ENCODE results near the gene RAPGEF4.

DNA sequence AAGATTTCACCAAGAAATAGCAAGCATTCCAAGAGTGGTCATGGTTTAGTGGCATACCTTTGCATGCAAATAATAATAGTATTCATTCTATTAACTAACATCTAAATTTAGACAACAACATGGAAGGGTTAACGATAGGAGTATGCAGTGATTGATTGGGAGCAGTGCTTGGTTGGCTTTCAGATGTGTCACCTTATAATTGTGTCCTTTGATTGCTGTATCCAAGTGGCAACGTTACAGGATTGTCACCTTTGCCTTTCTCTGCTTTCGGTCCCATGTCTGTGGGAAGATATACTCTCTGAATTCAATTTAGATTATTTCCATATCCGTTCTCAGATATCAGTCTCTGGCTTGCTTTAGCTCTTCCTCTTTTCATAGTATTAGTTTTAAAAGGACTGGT is 187.2 kb downstream of the RAPGEF4 start:
- TF ChIP-seq, protein P1, sequence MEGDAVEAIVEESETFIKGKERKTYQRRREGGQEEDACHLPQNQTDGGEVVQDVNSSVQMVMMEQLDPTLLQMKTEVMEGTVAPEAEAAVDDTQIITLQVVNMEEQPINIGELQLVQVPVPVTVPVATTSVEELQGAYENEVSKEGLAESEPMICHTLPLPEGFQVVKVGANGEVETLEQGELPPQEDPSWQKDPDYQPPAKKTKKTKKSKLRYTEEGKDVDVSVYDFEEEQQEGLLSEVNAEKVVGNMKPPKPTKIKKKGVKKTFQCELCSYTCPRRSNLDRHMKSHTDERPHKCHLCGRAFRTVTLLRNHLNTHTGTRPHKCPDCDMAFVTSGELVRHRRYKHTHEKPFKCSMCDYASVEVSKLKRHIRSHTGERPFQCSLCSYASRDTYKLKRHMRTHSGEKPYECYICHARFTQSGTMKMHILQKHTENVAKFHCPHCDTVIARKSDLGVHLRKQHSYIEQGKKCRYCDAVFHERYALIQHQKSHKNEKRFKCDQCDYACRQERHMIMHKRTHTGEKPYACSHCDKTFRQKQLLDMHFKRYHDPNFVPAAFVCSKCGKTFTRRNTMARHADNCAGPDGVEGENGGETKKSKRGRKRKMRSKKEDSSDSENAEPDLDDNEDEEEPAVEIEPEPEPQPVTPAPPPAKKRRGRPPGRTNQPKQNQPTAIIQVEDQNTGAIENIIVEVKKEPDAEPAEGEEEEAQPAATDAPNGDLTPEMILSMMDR (IDR thresholded peaks at IDR 0.05; ENCODE audit: borderline replicate concordance, extremely low read depth, low read length, poor library complexity, severe bottlenecking), result no peak
- TF ChIP-seq EZH2 (IDR thresholded peaks at IDR 0.05; ENCODE audit: borderline replicate concordance, low read depth, low read length, severe bottlenecking), result no peak

Data from DND-41 (cell line).